K562 (cell line): Measurements from ENCODE around the gene MUCL3. TPM values are rescaled to one million over a fixed set of nuclear protein-coding genes. Genes with fewer than 3 reads are reported as not detected.

Experiments used
- ATF7 ChIP-seq: fragments of 450-650 bp; IDR thresholded peaks from 2 replicates; pipeline ENCODE4 v1.7.1; 2014; ENCODE audit warnings: mild to moderate bottlenecking, moderate library complexity
- FOXM1 ChIP-seq, 2 experiments: fragments of 450-650 bp in 1 of 2; sonication (generic) in 1 of 2; formaldehyde crosslinking in 1 of 2; IDR thresholded peaks; 2 replicates each; pipeline versions ENCODE4 v1.6.1 to v1.9.0; 2017 to 2022; ENCODE audit warnings: low read depth in 2 of 2, mild to moderate bottlenecking in 2 of 2, missing genetic modification reagents in 1 of 2, moderate library complexity in 1 of 2
- FOXO4 ChIP-seq: fragments of 450-650 bp; formaldehyde crosslinking; IDR thresholded peaks from 2 replicates; pipeline ENCODE4 v1.4.0; 2020; ENCODE audit warnings: mild to moderate bottlenecking, moderate library complexity
- HNRNPLL ChIP-seq: fragments of 200-400 bp; formaldehyde crosslinking; IDR thresholded peaks from 2 replicates; pipeline ENCODE4 v1.6.1; 2017; ENCODE audit warnings: low read length, low read depth, mild to moderate bottlenecking; ENCODE audit not compliant: poor library complexity, severe bottlenecking
- KAT2B ChIP-seq: IDR thresholded peaks from one replicate; pipeline ENCODE4 v1.6.1; 2012; ENCODE audit warnings: low read depth, mild to moderate bottlenecking, control low read depth, inconsistent platforms, low read length, moderate library complexity
- KAT7 ChIP-seq: sonication (generic); formaldehyde crosslinking; IDR thresholded peaks from 2 replicates; pipeline ENCODE4 v1.8.0; 2022; ENCODE audit warnings: missing genetic modification reagents, mild to moderate bottlenecking, borderline replicate concordance
- NR2C2 ChIP-seq, 2 experiments: fragments of 200-800 bp in 1 of 2; sonication (Bioruptor generic) in 1 of 2; sonication (generic) in 1 of 2; formaldehyde crosslinking in 1 of 2; IDR thresholded peaks; 2 replicates each; pipeline versions ENCODE4 v1.6.1 to v1.8.0; 2016 to 2022; ENCODE audit warnings: mild to moderate bottlenecking in 1 of 2, missing compliant biosample characterization in 1 of 2, missing genetic modification characterization in 1 of 2, missing genetic modification reagents in 1 of 2
- OTX1 ChIP-seq: fragments of 450-650 bp; formaldehyde crosslinking; IDR thresholded peaks from 2 replicates; pipeline ENCODE4 v1.4.0; 2022; ENCODE audit warnings: mild to moderate bottlenecking
- TAF1 ChIP-seq: IDR thresholded peaks from 2 replicates; pipeline ENCODE4 v1.6.1; 2011; ENCODE audit warnings: mild to moderate bottlenecking, low read length, moderate library complexity; ENCODE audit not compliant: insufficient read depth, control insufficient read depth, severe bottlenecking; ENCODE audit errors: extremely low read depth
- TEAD4 ChIP-seq, 2 experiments: sonication (generic) in 1 of 2; formaldehyde crosslinking in 1 of 2; IDR thresholded peaks; 2 replicates each; pipeline versions ENCODE4 v1.6.1 to v1.8.0; 2012 to 2022; ENCODE audit warnings: borderline replicate concordance in 1 of 2, inconsistent platforms in 1 of 2, low read length in 1 of 2, mild to moderate bottlenecking in 1 of 2, missing genetic modification reagents in 1 of 2
- ZBTB33 ChIP-seq: sonication (generic); formaldehyde crosslinking; IDR thresholded peaks from 2 replicates; pipeline ENCODE4 v1.8.1; 2023; ENCODE audit warnings: mild to moderate bottlenecking, missing genetic modification reagents
- ZNF224 ChIP-seq: sonication (generic); formaldehyde crosslinking; IDR thresholded peaks from 2 replicates; pipeline ENCODE4 v1.8.0; 2022; ENCODE audit warnings: mild to moderate bottlenecking, missing genetic modification reagents
- ZNF695 ChIP-seq: fragments of 450-650 bp; formaldehyde crosslinking; IDR thresholded peaks from 2 replicates; pipeline ENCODE4 v1.4.0; 2020; ENCODE audit warnings: mild to moderate bottlenecking, moderate library complexity
- ZNF696 ChIP-seq: fragments of 250-450 bp; sonication (Bioruptor Pico); conservative IDR thresholded peaks from 2 replicates; pipeline ENCODE4 v1.4.0; 2020; ENCODE audit warnings: mild to moderate bottlenecking, moderate library complexity
- polyA plus RNA-seq, 8 experiments: library from polyadenylated mRNA; depleted of rRNA in 4 of 8; stranded (reverse) in 5 of 8; unstranded in 3 of 8; fragments of >200 nt; fragmentation: Nextera tagmentation in 2 of 8; fragmentation: Illumina TruSeq in 1 of 8; extraction: Ambion mirVana in 2 of 8; extraction: Trizol in 1 of 8; gene quantifications; 2 replicates each; pipeline versions ENCODE4 v1.2.1 to v1.2.3, GENCODE V29; 2011 to 2014; ENCODE audit warnings: inconsistent platforms in 1 of 8, missing spikeins in 1 of 8
- total RNA-seq, 7 experiments: library from RNA; depleted of rRNA in 6 of 7; stranded (reverse); fragments of >200 nt in 6 of 7; fragmentation: Illumina TruSeq in 2 of 7; extraction: Trizol in 2 of 7; gene quantifications; 2 replicates each; pipeline versions ENCODE4 v1.2.1 to v1.2.3, GENCODE V29; 2011 to 2021; ENCODE audit warnings: low replicate concordance in 1 of 7
- TF ChIP-seq, protein P1 (sequence below): sonication (generic); formaldehyde crosslinking; IDR thresholded peaks from 2 replicates; pipeline ENCODE4 v1.8.0; 2022; ENCODE audit warnings: missing genetic modification reagents, mild to moderate bottlenecking, borderline replicate concordance
- TF ChIP-seq, protein P2 (sequence below), 2 experiments: fragments of 150-350 bp in 1 of 2; IDR thresholded peaks; 2 replicates each; pipeline ENCODE4 v1.6.1; 2012 to 2016; ENCODE audit warnings: low read depth in 2 of 2, low read length in 2 of 2, mild to moderate bottlenecking in 1 of 2, moderate library complexity in 1 of 2

Gene MUCL3
- total and polyA plus RNA-seq, 9 of the 15 experiments (the other 6 are each of a cell fraction or from before 2014, with no cell fraction given): 0.07 TPM; not detected in 8

DNA sequence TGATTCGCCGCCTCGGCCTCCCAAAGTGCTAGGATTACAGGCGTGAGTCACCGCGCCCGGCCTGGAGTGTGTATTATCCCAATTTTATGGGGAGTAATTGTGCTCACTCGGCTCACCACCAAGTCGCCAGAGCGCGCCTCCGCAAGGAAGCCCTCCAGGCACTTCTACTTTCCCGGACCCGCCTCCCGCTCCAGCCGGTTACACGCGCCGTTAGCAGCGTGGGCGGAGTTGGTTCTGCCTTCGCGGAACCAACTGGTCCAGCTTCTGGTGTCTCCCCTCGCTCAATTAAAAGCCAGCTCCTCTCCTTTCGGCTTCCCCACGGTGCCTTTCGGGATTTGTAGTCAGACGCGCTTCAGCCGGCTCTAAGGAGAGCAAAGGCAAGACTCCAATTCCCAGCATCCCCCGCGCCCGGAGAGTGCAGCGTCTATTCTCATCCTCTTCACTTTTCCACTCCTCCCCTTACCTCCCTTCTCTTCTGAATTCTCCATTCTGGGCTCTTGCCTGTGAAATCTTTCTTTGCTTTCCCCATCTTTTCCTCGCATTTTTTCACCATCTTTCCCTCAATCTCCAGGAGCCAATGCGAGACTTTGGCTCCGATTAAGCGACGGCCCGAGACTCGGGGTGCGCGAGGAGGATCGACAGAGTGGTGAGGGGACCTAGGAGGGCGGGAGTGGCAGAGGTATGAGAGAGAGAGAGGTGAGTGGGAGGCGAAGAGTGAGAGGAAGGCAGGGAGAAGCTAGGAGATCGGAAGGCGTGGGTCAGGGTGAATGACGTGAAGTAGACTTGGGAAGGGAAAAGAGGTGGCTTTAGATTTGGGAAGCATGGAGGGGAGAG is 32.8 kb upstream of the MUCL3 start, which contains the start of gene GTF2H4 (continued):
- TF ChIP-seq, protein P1, sequence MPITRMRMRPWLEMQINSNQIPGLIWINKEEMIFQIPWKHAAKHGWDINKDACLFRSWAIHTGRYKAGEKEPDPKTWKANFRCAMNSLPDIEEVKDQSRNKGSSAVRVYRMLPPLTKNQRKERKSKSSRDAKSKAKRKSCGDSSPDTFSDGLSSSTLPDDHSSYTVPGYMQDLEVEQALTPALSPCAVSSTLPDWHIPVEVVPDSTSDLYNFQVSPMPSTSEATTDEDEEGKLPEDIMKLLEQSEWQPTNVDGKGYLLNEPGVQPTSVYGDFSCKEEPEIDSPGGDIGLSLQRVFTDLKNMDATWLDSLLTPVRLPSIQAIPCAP (CRISPR knock-in tag): no peak
- TF ChIP-seq, protein P2, sequence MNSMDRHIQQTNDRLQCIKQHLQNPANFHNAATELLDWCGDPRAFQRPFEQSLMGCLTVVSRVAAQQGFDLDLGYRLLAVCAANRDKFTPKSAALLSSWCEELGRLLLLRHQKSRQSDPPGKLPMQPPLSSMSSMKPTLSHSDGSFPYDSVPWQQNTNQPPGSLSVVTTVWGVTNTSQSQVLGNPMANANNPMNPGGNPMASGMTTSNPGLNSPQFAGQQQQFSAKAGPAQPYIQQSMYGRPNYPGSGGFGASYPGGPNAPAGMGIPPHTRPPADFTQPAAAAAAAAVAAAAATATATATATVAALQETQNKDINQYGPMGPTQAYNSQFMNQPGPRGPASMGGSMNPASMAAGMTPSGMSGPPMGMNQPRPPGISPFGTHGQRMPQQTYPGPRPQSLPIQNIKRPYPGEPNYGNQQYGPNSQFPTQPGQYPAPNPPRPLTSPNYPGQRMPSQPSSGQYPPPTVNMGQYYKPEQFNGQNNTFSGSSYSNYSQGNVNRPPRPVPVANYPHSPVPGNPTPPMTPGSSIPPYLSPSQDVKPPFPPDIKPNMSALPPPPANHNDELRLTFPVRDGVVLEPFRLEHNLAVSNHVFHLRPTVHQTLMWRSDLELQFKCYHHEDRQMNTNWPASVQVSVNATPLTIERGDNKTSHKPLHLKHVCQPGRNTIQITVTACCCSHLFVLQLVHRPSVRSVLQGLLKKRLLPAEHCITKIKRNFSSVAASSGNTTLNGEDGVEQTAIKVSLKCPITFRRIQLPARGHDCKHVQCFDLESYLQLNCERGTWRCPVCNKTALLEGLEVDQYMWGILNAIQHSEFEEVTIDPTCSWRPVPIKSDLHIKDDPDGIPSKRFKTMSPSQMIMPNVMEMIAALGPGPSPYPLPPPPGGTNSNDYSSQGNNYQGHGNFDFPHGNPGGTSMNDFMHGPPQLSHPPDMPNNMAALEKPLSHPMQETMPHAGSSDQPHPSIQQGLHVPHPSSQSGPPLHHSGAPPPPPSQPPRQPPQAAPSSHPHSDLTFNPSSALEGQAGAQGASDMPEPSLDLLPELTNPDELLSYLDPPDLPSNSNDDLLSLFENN (IDR thresholded peaks at IDR 0.05; ENCODE audit: low read depth in 2 of 2, low read length in 2 of 2): peak in 1 of 2 experiments; percentile 40; a peak in 1 of 4 replicates
- TF ChIP-seq OTX1 (peak; percentile 54), FOXO4 (CRISPR knock-in tag) (0 out of 2 replicates have a peak, but pooled peaks have one; percentile 9), NR2C2 (CRISPR knock-in tag; IDR thresholded peaks at IDR 0.05) (peak; percentile 53; the same call in 1 of the 2 replicates), NR2C2 (tag; IDR thresholded peaks at IDR 0.05) (peak; percentile 94), ZBTB33 (CRISPR knock-in tag) (peak; percentile 0), ZNF695 (CRISPR knock-in tag) (0 out of 2 replicates have a peak, but pooled peaks have one; percentile 6), FOXM1 (IDR thresholded peaks at IDR 0.05; ENCODE audit: low read depth) (peak; percentile 80; the same call in 1 of the 2 replicates), FOXM1 (CRISPR knock-in tag; IDR thresholded peaks at IDR 0.05; ENCODE audit: low read depth) (no peak), TEAD4 (IDR thresholded peaks at IDR 0.05; ENCODE audit: low read length) (peak; percentile 20; the same call in 1 of the 2 replicates), TEAD4 (CRISPR knock-in tag; IDR thresholded peaks at IDR 0.05; ENCODE audit: borderline replicate concordance) (no peak), ZNF224 (CRISPR knock-in tag) (no peak), ZNF696 (CRISPR knock-in tag) (no peak), HNRNPLL (peak; percentile 65), TAF1 (peak; percentile 25), KAT2B (no peak), ATF7 (peak; percentile 95), KAT7 (CRISPR knock-in tag) (peak; percentile 71; the same call in 1 of the 2 replicates)
